OCI-M2 (cell line): ENCODE results near the gene AGPAT3.

Experiments
- DNase-seq: peaks from one replicate; lab custom pipeline; 2025; ENCODE audit not compliant: unreplicated experiment; lab: John Stamatoyannopoulos, UW

Gene AGPAT3

GRCh38 chr21:43971992-43972255 lies 106.9 kb downstream of the AGPAT3 start:
- no peak for DNase-seq

DNA sequence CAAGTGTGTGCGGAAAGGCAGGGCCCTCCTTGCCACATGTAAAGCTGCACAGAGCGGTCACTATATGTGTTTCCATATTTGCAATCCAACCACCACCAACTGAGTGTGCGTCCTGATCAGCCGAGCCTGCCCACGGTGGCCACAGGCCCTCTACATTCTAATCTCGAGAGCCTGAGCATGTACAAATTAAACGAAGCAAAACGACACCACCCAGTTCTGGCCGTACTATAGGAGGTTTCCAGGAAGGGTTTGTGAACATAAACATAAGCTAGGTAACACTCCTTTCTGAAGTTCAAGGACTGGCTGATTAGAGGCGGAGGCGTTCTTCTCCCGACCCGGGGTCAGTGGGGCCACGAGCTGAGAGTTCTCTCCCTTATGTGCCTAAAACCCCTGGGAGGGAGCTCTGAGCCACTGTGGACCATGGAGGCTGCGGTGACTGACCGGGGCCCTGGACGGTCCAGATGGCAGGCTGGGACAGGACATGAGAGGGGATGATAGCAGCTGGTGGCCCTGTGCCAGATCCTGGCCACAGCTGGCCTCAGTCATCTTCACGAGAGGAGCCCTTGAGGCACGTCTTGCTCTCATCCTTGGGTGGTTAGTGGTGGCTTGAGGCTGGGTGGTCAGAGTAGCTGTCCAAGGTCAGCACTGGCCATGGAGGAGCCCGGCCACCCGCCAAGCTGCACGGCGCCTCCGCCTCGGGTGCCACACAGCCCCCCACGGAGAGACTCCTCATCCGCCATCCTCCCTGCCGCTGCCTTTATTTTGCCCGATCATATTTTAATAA lies 108.0 kb downstream of the AGPAT3 start:
- no peak for DNase-seq

DNA sequence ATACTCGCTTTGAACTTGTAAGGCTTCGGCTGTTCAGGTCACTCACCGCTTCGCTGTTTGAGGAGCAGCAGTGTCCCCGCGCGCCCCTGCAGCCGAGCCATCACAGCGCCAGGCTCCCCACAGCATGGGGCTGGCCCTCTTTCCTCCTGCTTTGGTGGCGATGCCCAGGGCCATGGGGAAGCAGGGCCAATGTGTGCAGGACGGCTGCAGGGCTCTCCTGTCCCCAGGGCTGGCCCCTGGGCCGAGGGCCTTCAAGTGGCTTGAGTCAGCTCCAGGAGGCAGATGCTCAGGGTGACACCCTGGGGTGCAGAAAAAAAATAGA lies 108.6 kb downstream of the AGPAT3 start:
- no peak for DNase-seq

DNA sequence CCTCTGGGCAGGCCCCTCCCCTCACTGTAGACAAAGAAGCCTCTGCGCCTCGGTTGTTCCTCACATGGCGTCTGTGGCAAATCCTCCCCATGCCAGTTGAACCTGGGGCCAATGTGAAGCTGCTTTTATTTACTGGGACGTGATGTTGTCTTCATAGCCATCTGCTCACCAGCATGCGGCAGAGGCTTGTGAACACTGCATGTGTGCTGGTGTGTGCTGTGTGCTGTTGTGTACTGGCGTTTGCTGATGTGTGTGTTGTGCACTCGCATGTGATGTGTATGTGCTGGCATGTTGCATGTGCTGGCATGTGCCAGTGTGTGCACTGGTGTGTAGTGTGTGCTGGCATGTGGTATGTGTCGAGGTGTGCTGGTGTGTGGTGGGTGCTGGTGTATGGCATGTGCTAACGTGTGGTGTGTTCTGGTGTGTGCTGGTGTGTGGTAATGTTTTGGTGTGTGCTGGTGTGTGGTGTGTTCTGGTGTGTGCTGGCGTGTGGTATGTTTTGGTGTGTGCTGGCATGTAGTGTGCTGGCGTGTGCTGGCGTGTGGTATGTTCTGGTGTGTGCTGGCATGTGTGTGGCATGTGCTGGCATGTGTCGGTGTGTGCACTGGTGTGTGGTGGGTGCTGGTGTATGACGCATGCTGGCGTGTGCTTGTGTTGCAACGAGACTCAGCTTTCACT lies 109.9 kb downstream of the AGPAT3 start:
- DNase-seq: no peak

DNA sequence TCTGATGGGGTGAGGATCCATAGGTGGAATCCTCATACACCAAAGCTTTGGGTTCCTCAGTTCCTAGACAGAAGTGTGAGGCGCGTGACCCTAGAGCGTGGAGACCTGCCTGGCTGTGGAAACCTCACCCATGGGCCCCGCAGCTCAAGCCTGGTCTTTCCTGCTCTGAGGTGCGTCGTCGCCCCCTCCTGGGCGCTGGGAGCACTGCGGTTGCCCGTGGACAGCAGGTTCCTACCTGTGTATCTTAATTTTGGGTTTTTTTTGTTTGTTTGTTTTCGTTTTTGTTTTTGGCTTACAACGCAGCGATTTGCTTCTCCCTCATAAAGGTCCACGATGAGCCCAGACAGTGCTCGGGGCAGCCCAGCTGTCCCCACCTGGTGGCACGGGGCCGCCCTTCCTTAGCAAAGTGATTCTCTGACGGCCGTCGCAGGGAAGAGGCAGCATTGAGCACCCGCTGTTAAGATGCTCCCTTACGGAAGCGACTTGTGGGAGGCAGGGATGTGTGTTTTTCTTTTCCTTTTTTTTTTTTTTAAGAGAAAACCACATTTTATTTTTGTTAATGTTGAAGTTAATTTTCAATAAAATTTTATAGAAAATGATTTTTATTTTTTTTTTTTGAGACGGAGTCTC lies 110.6 kb downstream of the AGPAT3 start:
- DNase-seq: peak; percentile 73

GRCh38 chr21:43976661-43977060 lies 111.6 kb downstream of the AGPAT3 start:
- no peak for DNase-seq

- no peak for DNase-seq
These were observed 113.0 kb downstream of the AGPAT3 start for GRCh38 chr21:43978060-43978459.

GRCh38 chr21:43979654-43980053 lies 114.6 kb downstream of the AGPAT3 start:
- no peak for DNase-seq

GRCh38 chr21:43981151-43981870 lies 116.3 kb downstream of the AGPAT3 start:
- no peak for DNase-seq

DNA sequence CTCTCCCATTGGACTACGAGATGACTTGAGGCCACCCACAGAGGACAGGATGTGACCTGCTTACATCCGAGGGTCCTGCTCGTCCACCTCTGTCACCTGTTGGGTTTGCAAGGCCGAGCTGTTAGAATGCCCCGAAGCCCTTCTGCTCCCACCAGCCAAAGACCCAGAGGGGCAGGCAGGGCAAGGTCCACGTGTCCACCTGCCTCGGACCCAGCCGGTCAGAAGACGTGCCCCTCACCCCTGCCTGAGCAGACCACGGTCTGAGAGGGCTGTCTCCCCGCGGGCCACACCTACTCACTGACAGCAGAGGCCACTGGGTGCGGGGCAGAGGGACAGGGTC lies 116.8 kb downstream of the AGPAT3 start:
- DNase-seq: no peak

- no peak for DNase-seq
These were observed 117.6 kb downstream of the AGPAT3 start for GRCh38 chr21:43982489-43983078.

- no peak for DNase-seq
These were observed 118.4 kb downstream of the AGPAT3 start for GRCh38 chr21:43983390-43983789.

- DNase-seq: no peak
These were observed 118.9 kb downstream of the AGPAT3 start for GRCh38 chr21:43983860-43984420.

- DNase-seq: no peak
These were observed 120.1 kb downstream of the AGPAT3 start for GRCh38 chr21:43984905-43985689.

- DNase-seq: no peak
These were observed 120.7 kb downstream of the AGPAT3 start for GRCh38 chr21:43985690-43986251.

- no peak for DNase-seq
These were observed 121.8 kb downstream of the AGPAT3 start for GRCh38 chr21:43986544-43987451.

DNA sequence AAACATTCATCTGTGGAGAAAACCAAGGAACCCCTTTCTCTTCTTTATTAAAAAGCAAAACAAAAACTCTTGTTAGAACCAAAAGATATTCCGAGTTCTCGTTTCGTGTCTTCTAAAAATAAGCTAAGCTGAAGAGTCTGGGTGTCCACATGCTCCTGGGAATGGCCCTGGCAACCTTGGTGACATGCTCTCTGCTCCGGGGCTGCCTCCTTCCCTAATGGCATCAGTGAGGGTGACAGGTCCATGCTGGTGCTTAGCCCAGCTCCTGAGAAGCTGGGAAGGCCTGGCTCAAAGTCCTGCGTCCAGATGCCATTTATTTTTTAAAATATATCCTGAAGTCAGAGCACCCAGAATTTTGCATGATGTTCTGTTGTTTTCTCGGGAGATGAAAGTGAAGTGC lies 122.5 kb downstream of the AGPAT3 start:
- DNase-seq: no peak

DNA sequence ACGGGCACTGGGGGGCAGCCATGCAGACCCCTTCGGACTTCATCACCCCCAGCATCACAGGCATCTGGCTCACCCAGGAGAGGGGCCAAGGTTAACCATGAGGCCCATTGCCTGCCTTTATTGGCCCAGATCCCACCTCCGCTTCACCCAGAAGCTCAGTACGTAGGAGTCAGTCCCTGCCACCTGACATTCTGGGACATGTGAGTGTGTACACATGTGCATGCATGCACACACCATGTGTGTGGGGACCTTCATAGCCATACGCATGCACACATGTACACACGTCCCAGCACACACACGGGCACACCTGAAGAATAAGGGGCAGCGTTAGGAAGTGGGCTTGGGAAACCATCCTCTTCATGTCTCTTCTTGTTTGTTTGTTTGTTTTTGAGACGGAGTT lies 123.0 kb downstream of the AGPAT3 start:
- no peak for DNase-seq

- DNase-seq: no peak
These were observed 123.6 kb downstream of the AGPAT3 start for GRCh38 chr21:43988506-43989230.
